NCI-H748 (cell line): ENCODE measurements around the gene GOLGA6D.
"Not testable (repeated sequence)": the region's sequence is repeated elsewhere in the genome, so short reads cannot be mapped to it uniquely, and the experiment has no call there.

Experiments used
- DNase-seq: peaks from one replicate; lab custom pipeline; 2025; ENCODE audit not compliant: unreplicated experiment; lab: John Stamatoyannopoulos, UW

The GOLGA6D gene

GRCh38 chr15:75278497-75278896 lies 4.1 kb upstream of the GOLGA6D start:
- not testable (repeated sequence) for DNase-seq

GRCh38 chr15:75284152-75284551 lies 1.5 kb downstream of the GOLGA6D start:
- DNase-seq = not testable (repeated sequence)

- DNase-seq = not testable (repeated sequence)
These were observed 11.0 kb downstream of the GOLGA6D start for GRCh38 chr15:75293660-75294059.

- not testable (repeated sequence) for DNase-seq
These were observed 16.1 kb downstream of the GOLGA6D start for GRCh38 chr15:75298541-75299310.

- not testable (repeated sequence) for DNase-seq
These were observed 16.7 kb downstream of the GOLGA6D start for GRCh38 chr15:75299311-75299688.

DNA sequence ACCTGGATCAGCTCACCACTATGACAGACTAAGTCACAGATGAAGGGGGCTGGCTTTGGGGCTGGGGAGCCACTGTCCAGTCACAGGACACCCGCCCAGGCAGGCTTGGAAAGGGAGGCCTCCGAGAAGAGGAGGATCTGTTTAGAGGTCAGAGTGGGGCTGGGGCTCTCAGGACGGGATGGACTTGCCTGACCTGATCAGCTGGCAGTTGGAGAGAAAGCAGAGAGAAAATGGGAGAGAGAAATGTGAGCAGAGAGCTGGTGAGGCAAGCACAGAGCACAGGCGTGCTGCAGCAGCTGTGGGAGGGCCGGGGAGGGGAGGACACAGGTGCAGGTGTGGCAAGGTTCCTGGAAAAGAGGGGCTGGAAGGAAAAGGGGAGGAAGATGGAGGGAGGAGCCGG lies 17.4 kb downstream of the GOLGA6D start:
- DNase-seq = not testable (repeated sequence)

GRCh38 chr15:75302318-75302717 lies 19.7 kb downstream of the GOLGA6D start:
- no peak for DNase-seq

GRCh38 chr15:75302753-75303152 lies 20.1 kb downstream of the GOLGA6D start:
- DNase-seq = not testable (repeated sequence)

DNA sequence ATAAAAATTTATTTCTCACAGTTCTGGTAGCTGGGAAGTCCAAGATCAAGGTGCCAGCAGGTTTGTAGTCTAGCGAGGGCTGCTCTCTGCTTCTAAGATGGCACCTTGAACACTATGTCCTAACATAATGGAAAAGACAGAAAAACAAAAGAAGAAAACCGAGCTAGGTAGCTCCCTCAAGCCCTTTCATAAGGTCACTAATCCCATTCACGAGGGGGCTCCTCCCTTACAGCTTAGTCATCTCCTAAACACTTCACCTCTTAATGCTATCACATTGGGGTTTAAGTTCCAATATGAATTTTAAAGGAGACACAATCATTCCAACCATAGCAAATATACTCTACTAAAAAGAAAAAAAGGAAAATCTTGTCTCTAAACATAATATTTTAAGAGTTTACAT lies 23.6 kb downstream of the GOLGA6D start:
- peak; percentile 1 for DNase-seq

DNA sequence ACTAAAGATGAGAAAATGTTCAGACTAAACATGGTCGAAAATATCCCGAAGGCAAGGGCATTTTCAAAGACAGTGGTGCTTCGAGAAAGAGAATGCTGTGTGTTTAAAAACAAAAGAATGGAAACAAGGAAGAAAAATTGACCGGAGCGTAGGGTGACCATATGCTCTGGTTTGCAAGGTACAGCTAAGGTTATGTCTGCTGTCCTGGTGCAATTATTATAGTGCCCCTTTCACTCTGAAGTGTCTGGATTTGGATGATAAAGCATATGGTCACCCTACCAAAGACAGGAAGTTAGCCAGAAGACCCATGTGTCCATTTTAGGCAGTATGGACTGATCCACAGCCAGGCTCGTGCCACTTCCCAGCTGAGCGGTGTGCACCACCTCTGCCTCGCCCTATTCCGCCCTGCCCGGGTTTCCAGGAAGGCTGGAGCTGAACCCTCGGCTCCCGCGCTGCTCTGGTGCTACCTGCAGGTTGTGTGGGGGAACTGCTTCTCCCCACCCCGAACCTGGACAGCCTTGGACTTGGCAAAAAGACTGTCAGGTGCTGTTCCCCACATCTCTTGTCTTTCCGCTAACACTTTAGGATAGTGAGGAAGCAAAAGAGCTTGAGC lies 25.2 kb downstream of the GOLGA6D start:
- DNase-seq = peak; percentile 62

DNA sequence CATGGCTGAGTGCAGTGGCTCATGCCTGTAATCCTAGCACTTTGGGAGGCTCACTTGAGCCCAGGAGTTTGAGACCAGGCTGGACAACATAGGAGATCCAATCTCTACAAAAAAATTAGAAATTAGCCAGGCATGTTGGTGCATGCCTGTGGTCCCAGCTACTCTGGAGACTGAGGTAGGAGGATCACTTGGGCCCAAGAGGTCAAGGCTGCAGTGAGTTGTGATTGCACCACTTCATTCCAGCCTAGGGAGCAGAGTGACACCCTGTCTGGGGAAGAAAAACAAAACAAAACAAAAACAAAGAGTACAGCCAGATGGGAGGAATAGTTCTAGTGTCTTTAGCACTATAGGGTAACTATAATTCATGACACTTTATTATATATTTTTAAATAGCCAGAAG lies 27.1 kb downstream of the GOLGA6D start:
- DNase-seq = no peak

- not testable (repeated sequence) for DNase-seq
These were observed 29.9 kb downstream of the GOLGA6D start for GRCh38 chr15:75312548-75312947.

DNA sequence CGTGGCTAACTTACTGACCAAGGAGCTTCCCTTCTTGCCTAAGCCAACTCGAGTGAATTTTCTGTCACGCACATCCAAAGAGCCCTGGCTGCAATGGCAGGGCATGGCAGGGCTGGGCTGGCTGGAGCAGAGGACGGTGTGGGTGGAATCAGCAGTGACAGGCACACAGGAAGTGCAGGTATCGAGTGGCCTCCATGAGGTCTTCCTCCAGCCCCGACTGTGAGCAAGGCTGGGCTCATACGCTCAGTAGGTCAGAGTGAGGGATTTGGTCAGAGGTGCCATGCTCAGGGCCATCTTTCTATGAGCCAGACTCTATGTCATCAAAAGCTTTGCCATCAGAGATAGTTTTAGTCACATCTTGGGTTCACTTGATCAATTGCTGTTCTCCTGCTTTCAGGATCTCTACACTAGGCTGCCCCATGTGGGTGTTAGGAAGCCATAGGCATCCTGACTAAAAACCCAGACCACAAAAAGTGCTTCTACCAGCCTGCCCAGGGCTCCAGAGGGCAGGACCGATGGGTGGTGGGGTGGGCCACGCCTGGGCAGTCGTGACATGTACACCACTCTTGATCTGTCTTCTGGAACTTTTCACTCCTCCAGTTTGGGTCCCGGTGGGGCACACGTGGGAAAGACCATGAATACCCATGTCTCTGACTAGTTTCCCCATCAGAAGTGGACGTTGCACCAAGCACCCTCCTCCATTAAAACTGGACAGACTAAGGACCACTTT lies 30.6 kb downstream of the GOLGA6D start:
- no peak for DNase-seq

DNA sequence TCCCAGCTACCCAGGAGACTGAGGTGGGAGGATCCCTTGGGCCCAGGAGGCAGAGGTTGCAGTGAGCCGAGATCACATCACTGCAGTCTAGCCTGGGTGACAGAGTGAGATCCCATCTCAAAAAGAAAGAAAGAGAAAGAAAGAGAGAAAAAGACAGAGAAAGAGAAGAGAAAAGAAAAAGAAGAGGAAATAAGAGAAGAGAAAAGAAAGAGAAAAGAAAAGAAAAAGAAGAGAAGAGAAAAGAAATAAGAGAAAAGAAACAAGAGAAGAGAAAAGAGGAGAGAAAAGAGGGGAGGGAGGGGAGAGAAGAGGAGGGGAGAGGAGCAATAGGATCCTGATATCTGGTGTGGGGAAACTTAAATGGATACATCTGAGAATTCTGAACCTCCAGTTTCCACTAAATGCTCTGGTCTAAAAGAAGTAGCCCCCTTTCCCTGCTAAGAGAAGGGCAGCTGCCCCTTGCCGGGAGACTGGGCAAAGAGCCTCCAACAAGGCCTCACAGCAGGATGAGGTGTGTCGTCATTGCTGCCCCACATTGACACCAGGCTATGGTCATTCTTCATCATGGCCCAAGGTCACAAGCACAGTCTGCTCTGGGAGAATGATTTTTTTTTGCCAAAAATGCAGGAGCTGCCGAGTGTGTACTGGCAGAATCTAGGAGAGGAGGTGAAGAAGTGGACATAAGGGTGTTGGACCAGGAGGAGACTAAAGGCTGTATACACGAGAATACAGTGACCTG lies 32.1 kb downstream of the GOLGA6D start:
- DNase-seq = no peak

- DNase-seq = not testable (repeated sequence)
These were observed 36.7 kb downstream of the GOLGA6D start for GRCh38 chr15:75319231-75319897.

DNA sequence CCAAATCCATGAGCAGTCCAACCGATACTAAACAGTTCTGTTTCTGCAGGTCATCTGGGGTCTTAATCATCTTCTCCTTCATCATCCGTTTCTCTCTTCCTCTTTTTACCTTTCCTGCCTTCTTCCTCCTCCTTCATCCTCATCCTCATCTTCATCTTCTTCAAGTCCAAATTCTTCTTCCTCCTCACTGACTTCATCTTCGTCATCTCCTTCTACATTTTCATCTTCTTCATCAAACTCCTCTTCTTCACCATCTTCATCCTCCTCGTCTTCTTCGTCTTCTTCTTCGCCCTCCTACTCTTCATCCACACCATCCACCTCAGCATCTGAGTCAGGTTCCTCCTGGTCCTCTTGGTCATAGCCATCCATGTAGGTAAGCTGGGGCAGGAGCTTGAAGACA lies 39.1 kb downstream of the GOLGA6D start:
- DNase-seq = no peak

- no peak for DNase-seq
These were observed 43.3 kb downstream of the GOLGA6D start for GRCh38 chr15:75325922-75326321.

DNA sequence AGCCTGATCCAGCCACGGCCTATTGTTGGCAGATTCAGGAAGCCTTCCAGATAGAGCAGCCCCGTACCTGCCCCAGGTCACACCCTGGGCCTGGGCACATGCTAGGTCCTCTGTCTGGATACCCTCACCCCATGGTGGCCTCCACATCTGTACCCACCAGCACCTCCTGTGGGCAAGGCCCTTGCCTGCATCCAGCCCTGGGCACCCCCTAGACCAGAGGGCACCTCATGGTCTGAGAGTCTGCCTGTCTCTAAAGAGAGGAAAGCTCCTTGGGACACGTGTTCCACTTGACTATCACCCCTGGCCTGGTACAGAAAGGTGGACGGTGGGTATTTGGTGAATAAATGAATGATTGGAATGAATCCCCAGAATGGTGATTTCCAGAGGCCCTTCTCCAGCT lies 44.4 kb downstream of the GOLGA6D start:
- no peak for DNase-seq

- no peak for DNase-seq
These were observed 44.9 kb downstream of the GOLGA6D start for GRCh38 chr15:75327491-75327890.

DNA sequence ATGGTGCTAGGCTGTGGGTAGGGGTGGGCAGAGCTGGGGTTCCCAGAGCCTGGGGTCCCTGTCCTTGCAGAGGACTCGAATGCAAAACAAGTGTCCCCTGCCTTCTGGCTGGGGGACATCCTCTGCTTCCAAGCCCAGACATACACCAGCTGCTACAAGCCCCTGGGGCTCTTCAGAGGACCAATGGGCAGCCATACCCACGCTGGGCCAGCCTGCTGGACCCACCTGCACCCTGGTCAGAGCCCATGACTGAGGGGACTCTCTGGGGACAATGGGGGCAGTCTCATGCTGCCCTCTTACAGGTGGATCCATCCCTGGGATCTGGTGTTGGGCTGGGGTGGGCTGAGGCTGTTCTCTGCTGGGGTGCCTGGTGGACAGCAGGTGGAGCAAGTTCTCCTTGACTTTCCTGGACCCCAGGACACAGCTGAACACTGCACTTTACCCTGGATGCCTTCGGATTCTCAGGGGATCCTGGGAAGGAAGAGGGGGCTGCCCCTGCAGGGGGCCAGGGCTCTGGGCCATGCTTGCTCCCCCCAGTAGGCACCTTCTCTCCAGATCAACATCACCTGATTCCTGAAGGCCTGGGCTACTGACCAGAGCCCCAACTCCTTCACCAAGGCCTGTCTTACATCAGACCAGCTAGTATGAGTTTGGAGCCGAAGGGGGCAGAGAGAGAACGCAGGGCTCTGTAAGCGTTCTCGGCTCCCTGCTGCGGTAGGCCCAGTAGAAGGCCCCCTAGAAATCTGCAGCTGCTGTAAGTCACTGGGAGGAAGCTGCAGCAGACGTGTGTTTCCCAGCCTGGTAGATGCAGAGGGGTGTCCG lies 46.1 kb downstream of the GOLGA6D start:
- DNase-seq = no peak
